K562 (cell line): ENCODE results near the gene RASGRP2. TPM values are rescaled to one million over a fixed set of nuclear protein-coding genes. Genes with fewer than 3 reads are reported as not detected.

Experiments
- ATAC-seq: fragments of 200-7000 bp; cut with Tn5 transposase; 3 replicates; pipeline ENCODE4 v1.9.1; 2020; ENCODE audit warnings: moderate library complexity
- BruUV-seq: library from RNA; stranded (reverse); fragments of 400-500 nt; replicated peaks from 2 replicates; lab custom pipeline; 2021; lab: Mats Ljungman, UMichigan
- CTCF ChIA-PET: fragments of 300-600 bp; formaldehyde crosslinking; extraction: SDS; loops from one replicate; lab custom pipeline; 2021; ENCODE audit warnings: low intra/inter-chr PET ratio; lab: Yijun Ruan, JAX
- POLR2A ChIA-PET: fragments of 300-600, 350-650 bp; sonication (Branson Sonifier 250); formaldehyde crosslinking; extraction: SDS; loops from one replicate; lab custom pipeline; 2021; ENCODE audit warnings: antibody characterized with exemption, inconsistent platforms; lab: Yijun Ruan, JAX
- DNase-seq, 4 experiments: peaks; one replicate each; pipeline versions ENCODE4 v3.0.0 to v3.0.0-alpha.2; 2011 to 2018; ENCODE audit warnings: low spot score in 3 of 4, mixed read lengths in 3 of 4; ENCODE audit errors: extremely low read depth in 1 of 4
- FAIRE-seq: peaks from 2 replicates; lab custom pipeline; 2011; peaks lifted over from hg19 to GRCh38; lab: Jason Lieb, UNC
- H2AFZ ChIP-seq: 2 replicates; pipeline ENCODE4 v1.6.0; 2011; ENCODE audit warnings: low read depth, low read length, control low read depth, inconsistent platforms
- H3K27ac ChIP-seq: fragments of 200-600 bp; 3 replicates; pipeline ENCODE4 v1.8.0; 2011; ENCODE audit warnings: low read depth, mild to moderate bottlenecking, control low read depth, inconsistent platforms, low read length, moderate library complexity, mixed read lengths; ENCODE audit errors: extremely low read depth
- H3K27me3 ChIP-seq, 2 experiments: fragments of 300-600 bp in 1 of 2; 2 replicates in 1 of 2; 3 replicates in 1 of 2; pipeline versions ENCODE4 v1.6.0 to v1.8.0; 2011; ENCODE audit warnings: inconsistent platforms in 2 of 2, low read length in 2 of 2, mild to moderate bottlenecking in 1 of 2, mixed read lengths in 1 of 2, moderate library complexity in 1 of 2; ENCODE audit not compliant: control insufficient read depth in 2 of 2, insufficient read depth in 2 of 2
- H3K36me3 ChIP-seq: fragments of 300-600 bp; 3 replicates; pipeline ENCODE4 v1.8.0; 2011; ENCODE audit warnings: mild to moderate bottlenecking, low read length, inconsistent platforms; ENCODE audit not compliant: control insufficient read depth, insufficient read depth
- H3K4me1 ChIP-seq, 2 experiments: fragments of 200-600 bp in 1 of 2; replicated peaks in 1 of 2; 2 replicates in 1 of 2; 3 replicates in 1 of 2; pipeline versions ENCODE4 v1.5.1 to v1.8.0; 2011; ENCODE audit warnings: inconsistent platforms in 2 of 2, low read length in 2 of 2, mild to moderate bottlenecking in 1 of 2, mixed read lengths in 1 of 2, moderate library complexity in 1 of 2; ENCODE audit not compliant: control insufficient read depth in 2 of 2, insufficient read depth in 2 of 2
- H3K4me2 ChIP-seq: 2 replicates; pipeline ENCODE4 v1.6.1; 2011; ENCODE audit warnings: low read length, control low read depth, inconsistent platforms, mixed read lengths; ENCODE audit not compliant: insufficient read depth
- H3K4me3 ChIP-seq: fragments of 200-600 bp; sonication (generic), shearing (Covaris generic); 2 replicates; pipeline ENCODE4 v1.5.1; 2016; ENCODE audit warnings: control low read depth, inconsistent platforms
- H3K79me2 ChIP-seq: fragments of 200-600 bp; 3 replicates; pipeline ENCODE4 v1.8.0; 2011; ENCODE audit warnings: low read length, inconsistent platforms; ENCODE audit not compliant: control insufficient read depth, insufficient read depth
- H3K9ac ChIP-seq, 2 experiments: 2 replicates each; pipeline versions ENCODE4 v1.6.0 to v1.6.1; 2011; ENCODE audit warnings: low read depth in 2 of 2, low read length in 2 of 2, control low read depth in 1 of 2, inconsistent platforms in 1 of 2, mild to moderate bottlenecking in 1 of 2, mixed read lengths in 1 of 2; ENCODE audit not compliant: insufficient read depth in 1 of 2
- H3K9me1 ChIP-seq: one replicate; pipeline ENCODE4 v1.6.0; 2011; ENCODE audit warnings: inconsistent platforms, mild to moderate bottlenecking, low read length, moderate library complexity; ENCODE audit not compliant: control insufficient read depth, insufficient read depth
- H3K9me3 ChIP-seq: replicated peaks from 2 replicates; pipeline ENCODE4 v1.5.1; 2011; ENCODE audit warnings: low read depth, low read length, inconsistent platforms; ENCODE audit not compliant: control insufficient read depth, insufficient read depth
- H4K20me1 ChIP-seq: replicated peaks from 2 replicates; pipeline ENCODE4 v1.6.1; 2011; ENCODE audit warnings: low read length, inconsistent platforms, mixed read lengths; ENCODE audit not compliant: control insufficient read depth, insufficient read depth
- STAT6 ChIP-seq: sonication (generic); formaldehyde crosslinking; IDR thresholded peaks from 2 replicates; pipeline ENCODE4 v1.8.1; 2023; ENCODE audit warnings: mild to moderate bottlenecking, missing genetic modification reagents
- XRCC3 ChIP-seq: fragments of 450-650 bp; IDR thresholded peaks from 2 replicates; pipeline ENCODE4 v1.6.1; 2017; ENCODE audit warnings: mild to moderate bottlenecking, moderate library complexity
- ZNF217 ChIP-seq: sonication (generic); formaldehyde crosslinking; IDR thresholded peaks from 2 replicates; pipeline ENCODE4 v1.8.0; 2022; ENCODE audit warnings: mild to moderate bottlenecking, missing genetic modification reagents
- WGBS: fragments of 100-300 bp; shearing (Covaris generic); methylation state at CpG from one replicate; pipeline ENCODE4 v1.1.6; 2016; ENCODE audit warnings: low coverage, mixed read lengths; ENCODE audit not compliant: insufficient coverage; ENCODE audit errors: missing lambda C conversion rate; 5-methylcytosine and 5-hydroxymethylcytosine counted together
- in situ Hi-C: fragments of 300-500 bp; cut with MboI; formaldehyde crosslinking; loops from 4 replicates; pipeline ENCODE4 v1.15.0; 2018; ENCODE audit warnings: inconsistent platforms, mixed read lengths
- intact Hi-C: fragments of 100-400 bp; cut with micrococcal nuclease; formaldehyde crosslinking; loops from 2 replicates; pipeline ENCODE4 v1.14.2; 2022
- polyA plus RNA-seq, 8 experiments: library from polyadenylated mRNA; depleted of rRNA in 4 of 8; stranded (reverse) in 5 of 8; unstranded in 3 of 8; fragments of >200 nt; fragmentation: Nextera tagmentation in 2 of 8; fragmentation: Illumina TruSeq in 1 of 8; extraction: Ambion mirVana in 2 of 8; extraction: Trizol in 1 of 8; gene quantifications; 2 replicates each; pipeline versions ENCODE4 v1.2.1 to v1.2.3, GENCODE V29; 2011 to 2014; ENCODE audit warnings: inconsistent platforms in 1 of 8, missing spikeins in 1 of 8
- total RNA-seq, 7 experiments: library from RNA; depleted of rRNA in 6 of 7; stranded (reverse); fragments of >200 nt in 6 of 7; fragmentation: Illumina TruSeq in 2 of 7; extraction: Trizol in 2 of 7; gene quantifications; 2 replicates each; pipeline versions ENCODE4 v1.2.1 to v1.2.3, GENCODE V29; 2011 to 2021; ENCODE audit warnings: low replicate concordance in 1 of 7

The RASGRP2 gene
- total and polyA plus RNA-seq, 9 of the 15 experiments (the other 6 are each of a cell fraction or from before 2014, with no cell fraction given): 0.87 to 22.7 (median 5.5) TPM

GRCh38 chr11:64753019-64753379, 9.1 kb upstream of the RASGRP2 start:
- DNase-seq: no peak
- intact Hi-C loops: no loop called here

More at GRCh38 chr11:64753019-64753379, 9.1 kb upstream of the RASGRP2 start:
- Histone ChIP-seq H4K20me1 (no peaks in the 10 kb centered on the region), H3K9ac (peak overlapping the region in 1 of 2 experiments; percentile 66; a peak in 1 of 4 replicates), H3K9me1 (no peaks in the 10 kb centered on the region), H3K9me3 (no peaks in the 10 kb centered on the region), H3K27me3 (no peaks in the 10 kb centered on the region), H3K4me2 (no peak overlapping the region), H3K4me3 (no peak overlapping the region), H3K4me1 (peaks cover 11 to 43% of the 10 kb centered on the region in 2 experiments)
- in situ Hi-C loops: no loop called here
- ATAC-seq: no peak
- no peak for TF ChIP-seq XRCC3
- TF ChIP-seq STAT6 (CRISPR knock-in tag): 0 out of 2 replicates have a peak, but pooled peaks have one; percentile 47
- no peak for TF ChIP-seq ZNF217 (CRISPR knock-in tag)
- TF ChIP-seq, all 486 proteins: peak for 1
- Histone ChIP-seq H3K27ac (no peak overlapping the region; the same call in 2 of the 3 replicates), H3K36me3 (no peaks in the 10 kb centered on the region), H3K79me2 (no peaks in the 10 kb centered on the region), H2AFZ (no peak overlapping the region)
- ChIA-PET CTCF (no interaction called here), POLR2A (interaction anchor here (0.5 to 2.1 kb wide), 3 partner anchors 9 to 571 kb away, joined by 3 to 6 read pairs (median 3); no protein-coding TSS in a partner anchor)
- BruUV-seq: no TSS peak
- WGBS: 80% methylated on average over 7 of the region's 7 CpGs
- no peak for FAIRE-seq
